Endothelial cell of umbilical vein (primary cell): ENCODE measurements around the gene CPED1.

Source experiments
- EZH2 ChIP-seq: IDR thresholded peaks from 2 replicates; pipeline ENCODE4 v1.6.1; 2012; ENCODE audit warnings: borderline replicate concordance, low read depth, mild to moderate bottlenecking, moderate library complexity, low read length, inconsistent platforms; ENCODE audit not compliant: severe bottlenecking
- POLR2A ChIP-seq: IDR thresholded peaks from 2 replicates; pipeline ENCODE4 v1.6.1; 2012; ENCODE audit warnings: low read depth, mild to moderate bottlenecking, control low read depth, low read length
- POLR2AphosphoS5 ChIP-seq: IDR thresholded peaks from 2 replicates; pipeline ENCODE4 v1.6.1; 2012; ENCODE audit warnings: low read depth, mild to moderate bottlenecking, control low read depth, low read length, moderate library complexity; ENCODE audit not compliant: insufficient read depth
- TF ChIP-seq, protein P1 (sequence below), 2 donors: IDR thresholded peaks; 1 replicate in 1 of 2; 2 replicates in 1 of 2; pipeline ENCODE4 v1.5.1; 2011; ENCODE audit warnings: low read length in 2 of 2, mild to moderate bottlenecking in 2 of 2, moderate library complexity in 2 of 2, control low read depth in 1 of 2, inconsistent platforms in 1 of 2, low read depth in 1 of 2; ENCODE audit not compliant: insufficient read depth in 1 of 2; ENCODE audit errors: extremely low read depth in 1 of 2
- TF ChIP-seq, protein P2 (sequence below): IDR thresholded peaks from 2 replicates; pipeline ENCODE4 v1.6.1; 2011; ENCODE audit not compliant: insufficient read depth, insufficient read length

DNA sequence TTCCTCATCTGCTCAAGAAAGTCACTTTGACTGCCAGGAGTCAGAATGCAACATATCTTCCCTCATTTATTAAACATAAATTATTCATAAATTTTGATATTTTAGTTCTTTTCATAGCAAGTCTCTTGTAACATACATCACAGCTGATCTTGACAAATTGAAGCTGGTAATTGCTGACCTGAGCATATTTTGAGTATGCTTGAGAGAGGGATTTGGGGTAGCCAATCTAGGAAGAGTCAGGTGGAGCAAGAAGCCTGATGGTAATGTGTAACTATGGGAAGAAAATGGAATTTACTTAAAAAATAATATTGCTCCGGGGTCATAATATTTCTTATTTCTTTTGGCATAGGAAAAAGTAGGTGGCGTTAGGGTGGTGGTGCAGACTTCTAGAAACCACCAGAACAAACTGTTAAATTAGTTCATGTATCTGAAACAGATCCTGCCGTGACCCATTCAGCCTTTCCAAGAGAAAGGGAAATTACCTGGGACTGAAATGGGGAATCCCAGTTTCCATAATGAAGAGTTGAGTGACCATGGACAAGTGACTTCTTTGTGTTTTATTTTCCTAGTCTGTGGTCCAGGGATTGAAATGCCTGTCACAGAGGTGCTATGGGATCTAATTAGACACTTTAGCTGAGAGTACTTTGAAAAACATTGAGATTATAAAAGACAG, 12.9 kb downstream of the CPED1 start:
- TF ChIP-seq POLR2AphosphoS5 (no peak), EZH2 (no peak), POLR2A (no peak)
- TF ChIP-seq, protein P1, sequence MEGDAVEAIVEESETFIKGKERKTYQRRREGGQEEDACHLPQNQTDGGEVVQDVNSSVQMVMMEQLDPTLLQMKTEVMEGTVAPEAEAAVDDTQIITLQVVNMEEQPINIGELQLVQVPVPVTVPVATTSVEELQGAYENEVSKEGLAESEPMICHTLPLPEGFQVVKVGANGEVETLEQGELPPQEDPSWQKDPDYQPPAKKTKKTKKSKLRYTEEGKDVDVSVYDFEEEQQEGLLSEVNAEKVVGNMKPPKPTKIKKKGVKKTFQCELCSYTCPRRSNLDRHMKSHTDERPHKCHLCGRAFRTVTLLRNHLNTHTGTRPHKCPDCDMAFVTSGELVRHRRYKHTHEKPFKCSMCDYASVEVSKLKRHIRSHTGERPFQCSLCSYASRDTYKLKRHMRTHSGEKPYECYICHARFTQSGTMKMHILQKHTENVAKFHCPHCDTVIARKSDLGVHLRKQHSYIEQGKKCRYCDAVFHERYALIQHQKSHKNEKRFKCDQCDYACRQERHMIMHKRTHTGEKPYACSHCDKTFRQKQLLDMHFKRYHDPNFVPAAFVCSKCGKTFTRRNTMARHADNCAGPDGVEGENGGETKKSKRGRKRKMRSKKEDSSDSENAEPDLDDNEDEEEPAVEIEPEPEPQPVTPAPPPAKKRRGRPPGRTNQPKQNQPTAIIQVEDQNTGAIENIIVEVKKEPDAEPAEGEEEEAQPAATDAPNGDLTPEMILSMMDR (IDR thresholded peaks at IDR 0.05; ENCODE audit: extremely low read depth in 1 of 2, insufficient read depth in 1 of 2, low read depth in 1 of 2, low read length in 2 of 2) = no peak
- TF ChIP-seq, protein P2, sequence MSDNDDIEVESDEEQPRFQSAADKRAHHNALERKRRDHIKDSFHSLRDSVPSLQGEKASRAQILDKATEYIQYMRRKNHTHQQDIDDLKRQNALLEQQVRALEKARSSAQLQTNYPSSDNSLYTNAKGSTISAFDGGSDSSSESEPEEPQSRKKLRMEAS = no peak
